Measurements from ENCODE around the gene ITIH6.

The ITIH6 gene

GRCh38 chrX:54715621-54716020 lies 82.4 kb downstream of the ITIH6 start:
- DNase-seq (ENCODE audit: low read depth), result no peak

DNA sequence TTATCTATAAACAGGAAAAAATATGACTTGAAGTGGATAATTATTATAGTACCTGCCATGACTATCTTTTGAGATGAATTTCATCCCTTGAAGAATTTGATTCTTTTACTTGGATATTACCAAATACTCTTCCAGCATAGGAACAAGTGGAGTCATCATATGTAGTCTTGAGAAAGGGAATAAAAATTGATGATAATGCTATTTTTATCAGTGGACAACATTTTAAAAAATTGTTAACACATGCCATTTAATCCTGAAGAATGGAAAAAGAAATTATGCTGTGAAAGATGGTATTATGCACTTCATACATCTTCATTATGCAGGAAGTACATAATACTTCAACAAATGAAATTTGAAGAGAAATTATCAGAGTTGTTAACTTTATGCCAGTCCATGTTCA lies 83.6 kb downstream of the ITIH6 start:
- no peak for DNase-seq (ENCODE audit: low read depth)

DNA sequence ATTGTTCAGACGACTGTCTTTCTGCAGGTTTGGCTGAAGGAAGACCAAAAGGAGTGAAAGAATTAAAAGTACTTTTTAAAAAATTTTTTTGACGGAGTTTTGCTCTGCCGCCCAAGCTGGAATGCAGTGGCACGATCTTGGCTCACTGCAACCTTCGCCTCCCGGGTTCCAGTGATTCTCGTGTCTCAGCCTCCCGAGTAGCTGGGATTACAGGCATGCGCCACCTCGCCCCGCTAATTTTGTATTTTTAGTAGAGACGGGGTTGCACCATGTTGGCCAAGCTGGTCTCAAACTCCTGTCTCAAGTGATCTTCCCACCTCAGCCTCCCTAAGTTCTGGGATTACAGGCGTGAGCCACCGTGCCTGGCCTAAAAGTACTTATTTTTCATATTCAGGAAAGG lies 86.3 kb downstream of the ITIH6 start:
- no peak for DNase-seq (ENCODE audit: low read depth)

- DNase-seq (ENCODE audit: low read depth), result no peak
These were observed 87.1 kb downstream of the ITIH6 start for GRCh38 chrX:54710920-54711319.

DNA sequence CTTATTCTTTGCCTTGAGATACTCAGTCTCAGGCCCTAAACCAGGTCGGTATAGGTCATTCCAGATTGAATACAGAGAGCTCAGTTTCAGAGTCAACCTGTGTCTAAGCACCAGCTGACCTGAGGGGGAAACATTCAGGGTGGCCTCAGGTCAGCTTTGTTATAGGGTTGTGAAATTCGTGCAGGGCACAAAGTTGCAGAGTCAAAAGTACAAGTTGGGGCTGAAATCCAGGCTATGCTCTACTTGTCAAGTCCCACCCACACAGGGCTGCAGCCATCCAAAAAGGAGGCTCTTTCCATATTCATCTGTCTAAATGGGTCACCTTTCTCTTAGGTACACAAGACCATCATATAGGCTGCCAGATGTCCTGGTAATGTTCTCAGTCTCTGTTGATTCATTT lies 89.7 kb downstream of the ITIH6 start:
- DNase-seq (ENCODE audit: low read depth), result no peak

All from activated T-cell treated with anti-CD3 and anti-CD28 coated beads for 1 hour (primary cell).